ENCODE results near the gene PLA2G5.
"Not testable (repeated sequence)": the region's sequence is repeated elsewhere in the genome, so short reads cannot be mapped to it uniquely, and the experiment has no call there.

The PLA2G5 gene

GRCh38 chr1:20069874-20070273 is at the start of gene PLA2G5:
TSS of gene PLA2G5 (plus strand) at chr1:20070194. CDS start at chr1:20084831, 14,637 bp downstream.
- peak within 1 kb of the TSS; percentile 26 for H3K4me3 ChIP-seq (ENCODE audit: low read length)
- peak; percentile 61 for DNase-seq (ENCODE audit: low read depth)
- no peak for TF ChIP-seq CTCF (conservative IDR thresholded peaks at IDR 0.05; ENCODE audit: low read depth, low read length)

- TF ChIP-seq CTCF (conservative IDR thresholded peaks at IDR 0.05; ENCODE audit: low read depth, low read length) = no peak
- H3K4me3 ChIP-seq (ENCODE audit: low read length) = no peak overlapping the region
- DNase-seq (ENCODE audit: low read depth) = no peak
Measured at GRCh38 chr1:20028125-20028524, 41.9 kb upstream of the PLA2G5 start.

GRCh38 chr1:20028726-20029125 is 41.3 kb upstream of the PLA2G5 start:
- TF ChIP-seq CTCF (conservative IDR thresholded peaks at IDR 0.05; ENCODE audit: low read depth, low read length) = no peak
- H3K4me3 ChIP-seq (ENCODE audit: low read length) = no peak overlapping the region

GRCh38 chr1:20029178-20029912 is 40.6 kb upstream of the PLA2G5 start:
- DNase-seq (ENCODE audit: low read depth) = no peak
- H3K4me3 ChIP-seq (ENCODE audit: low read length) = no peak overlapping the region
- TF ChIP-seq CTCF (conservative IDR thresholded peaks at IDR 0.05; ENCODE audit: low read depth, low read length) = no peak

More at GRCh38 chr1:20028726-20029125, 41.3 kb upstream of the PLA2G5 start:
- DNase-seq (ENCODE audit: low read depth) = no peak

- DNase-seq (ENCODE audit: low read depth); H3K4me3 ChIP-seq (ENCODE audit: low read length): not testable (repeated sequence)
Measured at GRCh38 chr1:20030436-20031151, 39.4 kb upstream of the PLA2G5 start.

- DNase-seq (ENCODE audit: low read depth) = no peak
Measured at GRCh38 chr1:20031161-20031560, 38.8 kb upstream of the PLA2G5 start.

GRCh38 chr1:20031836-20032235 is 38.2 kb upstream of the PLA2G5 start:
- no peak overlapping the region for H3K4me3 ChIP-seq (ENCODE audit: low read length)
- no peak for TF ChIP-seq CTCF (conservative IDR thresholded peaks at IDR 0.05; ENCODE audit: low read depth, low read length)
- no peak for DNase-seq (ENCODE audit: low read depth)

More at GRCh38 chr1:20031161-20031560, 38.8 kb upstream of the PLA2G5 start:
- no peak for TF ChIP-seq CTCF (conservative IDR thresholded peaks at IDR 0.05; ENCODE audit: low read depth, low read length)
- no peak overlapping the region for H3K4me3 ChIP-seq (ENCODE audit: low read length)
